Fibroblast of peridontal ligament (primary cell): ENCODE measurements around the gene PRDM16.

Experiments
- DNase-seq: peaks from one replicate; pipeline ENCODE4 v3.0.0-alpha.2; 2010; ENCODE audit errors: extremely low read depth

Gene PRDM16

DNA sequence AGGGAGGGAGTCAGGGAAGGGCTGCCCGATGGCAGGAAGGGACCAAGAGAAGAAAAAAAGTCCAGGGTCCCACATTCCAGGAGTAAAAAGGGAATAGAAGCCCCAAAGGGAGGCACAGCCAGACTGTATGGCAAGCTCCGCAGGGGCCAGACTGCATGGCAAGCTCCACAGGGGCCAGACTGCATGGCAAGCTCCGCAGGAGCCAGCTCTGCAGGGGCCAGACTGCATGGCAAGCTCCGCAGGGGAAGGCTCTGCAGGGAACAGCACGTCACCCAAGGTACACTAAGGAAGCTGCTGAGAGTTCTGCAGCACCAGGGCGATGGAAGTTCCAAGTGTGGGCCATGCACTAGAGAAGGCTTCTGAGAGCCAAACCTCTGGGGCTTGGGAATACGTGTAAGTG lies 228.8 kb downstream of the PRDM16 start:
- no peak for DNase-seq

GRCh38 chr1:3298197-3298596 lies 229.2 kb downstream of the PRDM16 start:
- DNase-seq = no peak

DNA sequence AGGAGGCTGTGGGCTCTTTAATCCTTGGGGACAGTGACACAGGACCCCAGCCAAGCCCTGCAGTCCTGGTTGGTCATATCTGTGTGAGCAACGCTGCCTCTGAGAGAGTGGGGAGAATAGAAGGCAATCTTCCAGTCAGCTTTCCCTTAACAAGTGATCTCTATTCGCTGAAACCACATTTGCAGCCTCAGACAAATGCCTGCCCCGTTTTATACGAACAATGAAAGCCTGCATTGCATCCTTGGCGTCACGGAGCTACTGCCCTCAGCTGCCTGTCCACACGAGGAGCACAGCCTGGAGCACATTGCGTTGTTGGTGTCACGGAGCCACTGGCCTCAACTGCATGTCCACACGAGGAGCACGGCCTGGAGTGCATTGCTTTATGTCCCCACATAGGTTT lies 235.2 kb downstream of the PRDM16 start:
- no peak for DNase-seq

GRCh38 chr1:3304692-3305091 lies 235.7 kb downstream of the PRDM16 start:
- DNase-seq = no peak

- no peak for DNase-seq
Measured at GRCh38 chr1:3305156-3305555, 236.2 kb downstream of the PRDM16 start.

- DNase-seq = peak; percentile 84
Measured at GRCh38 chr1:3306583-3307291, 237.7 kb downstream of the PRDM16 start.

- no peak for DNase-seq
Measured at GRCh38 chr1:3307359-3307758, 238.4 kb downstream of the PRDM16 start.

DNA sequence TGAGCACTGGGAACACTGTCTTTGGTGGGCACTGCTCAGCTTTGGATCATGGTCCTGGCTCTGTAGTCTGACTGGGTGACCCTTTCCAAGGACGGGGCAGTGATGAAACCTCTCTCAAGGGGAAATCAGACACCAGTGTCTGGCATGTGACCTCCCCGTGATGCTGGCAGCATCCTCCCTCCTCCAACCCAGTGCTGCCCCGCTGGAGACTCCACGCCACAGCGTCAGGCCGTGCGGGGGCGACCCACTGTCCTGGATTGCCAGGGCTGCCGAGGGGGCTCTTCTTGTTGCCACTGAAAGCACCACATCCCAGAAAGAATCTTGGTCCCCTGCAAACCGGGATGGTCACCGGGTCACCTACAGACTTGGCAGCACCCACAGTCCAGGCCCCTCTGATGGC lies 239.1 kb downstream of the PRDM16 start:
- no peak for DNase-seq

DNA sequence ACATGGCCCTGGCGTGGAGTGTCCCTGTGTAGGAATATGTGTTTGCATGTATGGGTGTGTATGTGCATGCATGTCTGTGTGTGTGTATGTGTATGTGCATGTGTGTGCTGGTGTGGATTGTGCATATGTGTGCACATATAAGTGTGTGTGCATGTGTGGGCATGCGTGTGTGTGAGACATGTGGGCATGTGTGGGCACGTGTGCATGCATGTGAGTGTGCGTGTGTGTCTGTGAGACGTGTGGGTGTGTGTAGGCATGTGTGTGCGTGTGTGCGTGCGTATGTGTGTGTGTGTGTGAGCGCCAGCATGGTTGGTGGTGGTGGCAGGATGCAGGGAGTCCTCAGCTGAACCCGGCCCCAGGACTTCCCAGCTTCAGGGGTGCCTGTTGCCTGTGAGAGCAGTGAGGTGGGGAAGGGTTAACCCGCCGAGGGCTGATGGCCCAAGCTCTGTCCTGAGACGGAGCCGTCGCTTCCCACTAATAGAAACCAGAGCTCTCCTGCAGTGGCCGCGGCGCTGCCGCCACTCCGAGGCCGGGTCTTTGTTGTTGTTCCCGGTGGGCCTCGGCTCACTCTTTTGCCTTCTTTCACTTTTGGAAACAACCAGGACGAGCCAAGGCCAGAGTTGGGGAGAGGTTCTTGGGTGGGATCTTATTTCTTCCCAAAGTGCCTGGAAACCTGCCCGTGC lies 241.9 kb downstream of the PRDM16 start:
- no peak for DNase-seq

DNA sequence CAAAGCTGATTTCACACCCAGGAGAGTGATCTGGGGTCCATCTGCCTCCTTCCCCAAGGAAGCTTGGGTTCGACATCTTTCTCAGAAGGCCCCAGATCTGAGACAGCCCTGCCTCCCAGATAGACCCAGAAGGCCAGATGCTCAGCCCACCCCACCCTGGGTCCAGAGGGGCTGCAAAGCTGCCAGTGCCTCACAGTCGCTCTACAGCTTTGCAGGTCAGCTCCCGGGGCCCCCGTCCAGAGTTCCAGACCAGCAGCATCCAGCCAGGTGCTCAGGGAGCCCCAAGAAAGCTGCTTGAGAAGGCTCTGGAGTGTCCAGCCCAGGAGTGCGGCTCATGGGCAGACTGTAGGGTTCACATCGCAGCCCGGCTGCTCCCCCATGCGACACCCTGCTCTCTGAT lies 242.7 kb downstream of the PRDM16 start:
- no peak for DNase-seq

DNA sequence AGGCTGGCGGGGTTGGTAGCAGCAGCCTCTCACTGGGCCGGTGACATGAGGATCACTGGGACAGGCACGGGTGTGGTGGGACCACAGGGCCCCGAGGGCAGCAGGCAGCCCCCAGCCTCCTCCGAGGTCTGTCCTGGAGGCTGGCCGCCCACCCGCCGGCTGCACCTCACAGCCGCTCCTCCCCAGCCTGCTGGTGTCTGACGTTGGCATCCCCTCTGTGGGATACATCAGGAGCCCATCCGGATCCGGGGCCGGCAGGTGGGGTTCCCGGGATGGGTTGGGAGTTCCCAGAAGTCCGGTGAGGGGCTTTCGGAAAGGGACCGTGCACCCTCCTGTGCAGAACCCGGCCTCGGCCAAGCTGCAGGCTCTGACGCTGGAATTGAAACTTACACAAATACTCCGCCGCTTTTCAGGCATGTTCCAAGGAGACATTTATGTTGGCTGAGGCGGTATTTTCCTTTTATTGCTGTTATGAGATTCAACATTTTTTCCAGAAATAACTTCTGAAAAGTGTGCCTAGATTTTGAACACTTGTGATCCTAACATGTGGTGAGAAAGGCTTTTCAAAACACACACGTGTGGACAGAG lies 243.4 kb downstream of the PRDM16 start:
- no peak for DNase-seq

DNA sequence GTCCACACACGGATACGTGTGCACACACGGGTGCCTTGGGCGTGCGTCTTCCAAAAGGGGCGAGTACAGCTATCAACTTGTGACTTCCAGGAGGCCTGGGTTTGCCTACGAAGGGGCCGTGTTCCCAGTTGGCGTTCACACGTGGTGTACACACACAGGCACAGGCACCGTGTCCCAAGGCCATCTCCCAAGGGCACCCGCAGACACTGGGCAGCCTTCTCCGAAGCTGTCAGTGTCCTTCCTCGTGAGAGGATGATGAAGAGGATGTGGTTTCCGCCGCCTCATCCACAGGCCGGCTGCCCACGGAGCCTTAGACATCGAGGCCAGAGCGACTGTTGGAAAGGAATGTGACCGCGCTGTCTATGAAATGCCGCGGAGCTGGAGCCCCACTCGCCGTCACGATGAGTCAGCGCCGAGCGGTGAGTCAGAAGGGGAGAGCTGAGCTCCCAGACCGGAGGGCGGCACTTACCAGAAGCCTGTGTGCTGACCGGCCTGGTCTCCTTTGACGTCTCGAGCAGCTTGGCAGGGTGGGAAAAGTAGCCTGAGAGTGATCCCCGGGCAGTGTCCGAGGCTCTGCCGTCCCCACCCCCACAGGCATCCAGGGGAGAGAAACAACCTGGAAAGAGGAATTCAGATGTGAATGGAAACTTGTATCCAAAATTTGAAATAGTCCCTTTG lies 244.0 kb downstream of the PRDM16 start:
- peak; percentile 97 for DNase-seq

DNA sequence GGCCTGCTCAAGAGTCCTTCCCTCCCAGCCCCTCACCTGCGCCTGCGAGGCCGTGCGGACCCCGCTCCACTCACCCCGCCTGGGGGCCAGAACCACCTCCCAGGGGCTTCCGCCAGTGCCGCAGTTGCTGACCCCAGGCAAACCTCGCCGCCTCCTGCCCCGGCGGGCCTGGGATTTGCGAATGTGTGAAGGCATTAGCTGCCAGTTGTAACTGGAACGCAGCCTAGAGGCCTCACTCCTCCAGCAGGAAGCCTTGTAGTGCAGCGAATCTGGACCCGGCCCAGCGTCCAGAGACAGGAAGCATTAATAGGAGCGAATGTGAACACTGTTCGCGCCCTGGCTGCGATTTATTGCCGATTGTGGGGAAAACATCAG lies 244.6 kb downstream of the PRDM16 start:
- peak; percentile 50 for DNase-seq

DNA sequence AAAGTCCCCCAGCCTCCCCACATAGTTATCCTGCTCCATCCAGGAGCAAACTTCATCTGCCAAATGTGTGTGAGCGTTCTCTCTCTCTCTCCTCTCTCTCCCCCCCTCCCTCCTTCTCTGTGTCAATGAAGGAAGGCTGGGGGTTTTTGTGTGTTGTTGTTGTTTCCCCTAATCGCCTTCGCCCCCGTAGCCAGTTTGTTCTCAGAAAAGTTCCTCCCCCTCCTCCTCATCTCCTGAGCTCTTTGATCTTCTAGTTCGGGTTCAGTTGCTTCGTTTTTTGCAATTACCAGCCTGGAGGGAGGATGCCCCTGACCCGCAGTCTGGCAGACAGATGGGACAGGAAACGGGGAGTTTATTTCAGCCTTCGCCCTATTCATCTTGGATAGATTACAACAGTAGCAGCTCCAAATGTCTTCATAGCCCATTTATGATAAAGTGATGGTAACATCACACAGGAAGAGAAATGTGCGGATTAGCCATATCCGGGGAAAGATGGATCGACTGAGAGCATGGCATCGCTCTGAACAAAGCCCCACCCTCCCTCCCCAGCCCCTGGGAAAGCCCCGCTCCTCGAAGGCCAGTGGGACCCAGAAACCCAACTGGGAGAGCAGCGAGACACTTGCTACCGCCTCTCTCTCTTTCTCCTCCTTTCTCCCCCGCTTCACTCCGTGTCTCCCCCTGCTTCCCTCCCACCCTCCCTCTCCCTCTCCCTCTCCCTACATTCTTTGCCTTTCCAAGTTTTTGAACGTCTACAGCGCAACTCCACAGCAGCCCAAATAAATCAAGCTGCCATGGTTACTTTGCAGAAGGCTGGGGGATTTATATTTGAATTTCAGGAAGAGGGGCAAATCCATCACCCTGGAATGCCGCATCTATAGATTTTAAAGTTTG lies 245.7 kb downstream of the PRDM16 start:
- DNase-seq = peak; percentile 63

DNA sequence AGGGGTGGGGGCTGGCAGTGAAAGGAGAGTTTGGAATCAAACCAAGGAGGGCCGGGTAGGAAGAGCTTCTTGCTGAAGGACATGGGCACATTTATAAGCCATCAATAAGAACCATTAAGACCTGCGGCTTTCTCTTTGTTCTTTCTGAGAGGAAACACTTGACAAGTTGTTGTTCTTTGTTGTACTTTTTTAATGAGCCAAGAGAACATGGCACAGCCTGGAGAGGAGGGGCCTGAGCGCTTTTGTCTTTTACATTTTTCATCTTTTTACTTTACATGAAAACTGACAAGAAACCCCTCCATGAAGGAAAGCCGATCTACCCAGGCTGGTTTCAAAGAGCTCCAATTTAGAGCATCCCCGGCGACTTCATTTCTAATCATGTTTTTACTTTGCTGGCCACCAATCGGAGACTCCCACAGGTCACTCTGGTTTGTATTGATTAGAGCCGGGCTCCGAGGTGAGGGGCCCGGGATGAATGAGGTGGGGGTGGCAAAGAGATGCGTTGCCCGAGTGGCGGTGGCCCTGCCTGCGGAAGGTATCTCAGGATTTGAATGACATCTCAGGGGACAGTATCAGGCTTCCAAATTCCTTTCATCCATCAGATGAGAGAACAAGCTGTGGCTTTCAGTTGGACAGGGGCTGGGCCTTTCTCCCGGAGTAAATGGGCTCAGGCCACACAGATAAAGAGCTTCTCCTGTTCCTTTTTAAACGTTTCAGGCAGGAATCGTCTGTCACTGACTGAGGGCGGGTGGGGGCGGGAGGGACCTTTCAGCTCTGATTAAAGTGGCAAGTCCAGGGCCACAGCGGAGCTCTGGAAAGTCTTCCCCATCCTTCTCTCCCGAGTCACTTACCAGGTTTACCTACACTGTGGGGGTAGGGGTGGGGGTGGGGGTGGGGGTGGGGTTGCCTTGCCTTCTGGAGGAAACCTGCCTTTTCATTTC lies 246.7 kb downstream of the PRDM16 start:
- no peak for DNase-seq

DNA sequence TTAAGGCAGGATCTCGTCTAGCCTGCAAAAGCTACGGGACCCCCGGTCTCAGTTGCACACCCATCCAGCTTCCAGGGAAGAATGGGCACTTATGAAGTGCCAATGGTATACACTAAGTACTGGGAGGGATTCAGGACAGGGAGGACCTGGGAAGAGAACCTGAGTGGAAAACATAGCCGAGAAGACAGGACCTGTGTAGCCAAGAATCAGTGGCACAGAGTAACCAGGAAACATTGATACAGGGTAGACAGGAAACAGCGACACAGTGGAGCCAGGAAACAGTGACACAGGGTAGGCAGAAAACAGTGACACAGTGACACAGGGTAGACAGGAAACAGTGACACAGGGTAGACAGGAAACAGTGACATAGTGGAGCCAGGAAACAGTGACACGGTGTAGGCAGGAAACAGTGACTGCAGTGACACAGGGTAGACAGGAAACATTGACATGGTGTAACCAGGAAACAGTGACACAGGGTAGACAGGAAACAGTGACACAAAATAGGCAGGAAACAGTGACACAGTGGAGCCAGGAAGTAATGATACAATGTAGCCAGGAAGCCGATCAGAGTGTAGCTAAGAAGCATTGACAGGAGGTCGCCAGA lies 247.4 kb downstream of the PRDM16 start:
- no peak for DNase-seq

DNA sequence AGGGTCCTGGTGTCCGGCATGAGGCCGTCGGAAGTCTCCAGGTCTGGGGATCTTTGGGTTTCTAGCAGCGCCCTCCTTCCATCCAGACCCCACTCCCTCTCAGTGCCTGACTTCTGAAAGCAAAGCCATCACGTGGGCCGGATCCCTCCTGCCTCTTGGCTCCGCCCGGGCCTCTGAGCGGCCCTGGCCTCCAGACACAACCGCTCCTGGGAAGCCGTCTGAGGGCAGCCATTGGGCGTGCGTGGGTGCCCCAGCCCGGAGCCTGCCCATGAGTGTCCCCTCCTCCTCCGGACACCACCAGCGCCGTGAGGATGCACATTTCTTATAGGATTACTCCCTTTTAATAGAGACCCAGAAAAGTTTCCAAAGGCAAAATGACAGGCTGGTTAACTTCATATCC lies 248.5 kb downstream of the PRDM16 start:
- DNase-seq = no peak

GRCh38 chr1:3318329-3318728 lies 249.3 kb downstream of the PRDM16 start:
- DNase-seq = no peak

DNA sequence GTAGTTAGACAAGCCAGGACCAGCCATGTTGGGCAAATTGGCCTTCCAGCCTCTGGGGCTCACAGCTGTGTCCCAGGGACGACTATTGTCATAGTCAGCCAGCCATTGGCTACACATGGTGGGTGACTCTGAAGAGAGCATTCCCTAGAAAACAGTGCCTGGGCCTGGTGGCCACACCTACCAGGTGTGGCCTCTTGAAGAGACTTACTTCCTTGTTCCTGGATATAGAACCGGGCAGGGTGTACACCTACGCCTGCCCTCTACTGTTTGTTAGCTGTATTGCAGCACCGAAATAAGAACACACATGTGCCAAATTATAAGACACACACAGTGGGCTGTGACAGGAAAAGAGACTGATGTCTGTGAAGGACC lies 250.9 kb downstream of the PRDM16 start:
- peak; percentile 49 for DNase-seq
